GM21717 (cell line): ENCODE data around the gene EXOC4.

Source experiments
- ATAC-seq: cut with Tn5 transposase; IDR thresholded peaks from one replicate; pipeline ENCODE4 v1.9.1; 2021; ENCODE audit warnings: mild to moderate bottlenecking, moderate library complexity; ENCODE audit not compliant: unreplicated experiment

EXOC4 gene

DNA sequence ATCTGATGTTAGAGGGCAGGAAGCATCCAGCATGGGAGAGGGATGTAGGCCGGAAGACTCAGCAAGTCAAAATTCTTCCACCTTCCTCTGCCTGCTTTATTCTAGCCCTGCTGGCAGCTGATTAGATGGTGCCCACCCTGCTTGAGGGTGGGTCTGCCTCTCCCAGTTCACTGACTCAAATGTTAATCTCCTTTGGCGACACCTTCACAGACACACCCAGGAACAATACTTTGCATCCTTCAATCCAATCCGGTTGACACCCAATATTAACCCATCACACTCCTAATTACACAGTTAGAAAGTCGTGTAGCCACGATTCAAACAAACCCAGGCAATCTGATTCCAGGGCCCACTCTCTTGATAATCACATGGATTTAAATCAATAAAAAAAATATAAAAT, 440.4 kb downstream of the EXOC4 start:
- ATAC-seq = no peak

DNA sequence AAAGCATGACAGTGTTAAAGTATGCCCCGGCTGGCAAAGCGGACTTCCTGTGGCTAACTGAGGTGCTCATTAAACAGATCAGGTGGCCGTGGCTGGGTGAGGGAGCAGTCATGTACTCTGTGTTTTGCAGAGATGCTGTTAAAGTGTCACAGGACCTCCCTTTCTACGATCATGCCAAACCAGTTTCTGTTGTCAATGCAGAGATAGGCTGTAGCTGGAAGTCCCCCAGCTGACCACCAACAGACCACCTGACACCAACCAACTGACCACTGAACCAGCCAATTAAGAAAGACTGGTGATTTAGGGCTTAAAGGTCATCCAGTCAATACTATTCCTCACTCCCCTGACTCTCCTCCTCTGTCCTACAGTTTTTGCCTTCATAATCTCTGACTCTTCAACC, 443.2 kb downstream of the EXOC4 start:
- no peak for ATAC-seq

DNA sequence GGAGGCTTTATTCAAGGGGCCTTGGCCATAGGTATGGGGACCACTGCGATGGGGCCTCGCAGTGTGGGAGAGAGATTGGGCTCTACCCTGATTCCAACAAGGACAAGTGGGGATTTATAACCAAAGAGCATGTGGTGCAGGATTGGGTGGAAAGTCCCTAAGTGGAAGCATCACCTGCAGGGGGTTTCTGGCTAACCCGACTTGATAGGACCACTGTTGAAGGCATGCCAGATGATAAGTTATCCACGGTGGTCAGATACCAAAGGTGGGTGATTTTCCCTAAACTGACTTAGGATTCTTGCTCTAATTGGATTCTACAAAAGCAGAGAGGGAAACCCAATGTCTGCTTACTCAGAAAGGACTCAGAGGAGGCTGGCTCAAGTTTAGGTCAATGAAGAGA, 444.7 kb downstream of the EXOC4 start:
- ATAC-seq = no peak

DNA sequence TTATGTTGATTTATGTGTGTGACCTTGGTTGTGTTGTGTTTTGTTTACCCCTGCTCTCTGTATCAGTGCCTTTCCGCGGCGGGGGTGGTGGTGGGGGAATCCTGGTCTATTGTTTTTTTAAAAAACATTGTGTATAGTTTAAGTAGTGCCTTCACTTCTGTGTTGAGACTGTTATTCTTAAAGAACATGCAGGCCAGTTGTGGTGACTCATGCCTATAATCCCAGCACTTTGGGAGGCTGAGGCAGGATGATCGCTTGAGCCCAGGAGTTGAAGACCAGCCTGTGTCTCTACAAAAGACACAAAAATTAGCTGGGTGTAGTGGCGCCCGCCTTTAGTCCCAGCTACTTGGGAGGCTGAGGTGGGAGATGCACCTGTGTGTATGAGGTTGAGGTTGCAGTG, 445.2 kb downstream of the EXOC4 start:
- no peak for ATAC-seq

DNA sequence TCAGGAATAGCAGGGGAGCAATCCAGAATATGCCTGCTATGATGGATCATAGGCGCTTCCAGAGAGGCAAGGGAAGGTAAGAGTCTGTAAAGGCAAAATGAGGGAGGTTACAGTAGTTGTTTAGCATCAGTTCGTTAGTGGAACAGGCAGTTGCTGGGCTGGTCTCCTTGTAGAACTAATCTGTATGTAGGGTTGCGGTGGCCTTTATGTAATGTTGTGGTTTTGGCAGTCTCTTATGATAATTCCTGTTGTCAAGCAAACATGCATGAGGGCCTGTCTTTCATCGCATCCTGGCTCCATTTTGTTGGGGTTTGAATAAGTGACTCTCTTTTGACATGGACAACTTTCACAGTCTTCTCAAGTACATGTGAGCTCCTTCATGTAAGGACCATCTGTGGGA, 446.5 kb downstream of the EXOC4 start:
- ATAC-seq = no peak

GRCh38 chr7:133702078-133702477, 449.2 kb downstream of the EXOC4 start:
- no peak for ATAC-seq

DNA sequence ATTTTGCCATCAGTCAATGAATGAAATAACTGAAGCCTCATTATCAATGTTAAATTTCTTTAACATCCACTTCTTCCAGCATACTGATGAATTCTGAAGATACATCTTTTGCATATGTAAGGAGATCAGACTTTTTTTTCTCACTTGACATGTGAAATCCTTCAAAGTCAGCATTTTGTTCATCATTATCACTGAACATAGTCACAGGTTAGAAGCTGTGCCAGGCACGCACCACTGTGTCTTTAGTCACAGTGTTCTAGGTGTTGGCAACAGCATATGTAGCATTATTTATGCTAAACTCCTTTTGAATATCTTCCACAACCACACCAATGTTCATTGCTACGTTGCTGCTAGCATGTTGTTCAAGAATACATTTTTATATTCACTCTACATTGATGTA, 450.1 kb downstream of the EXOC4 start:
- no peak for ATAC-seq

GRCh38 chr7:133703547-133703946, 450.7 kb downstream of the EXOC4 start:
- ATAC-seq = no peak

GRCh38 chr7:133704453-133704852, 451.6 kb downstream of the EXOC4 start:
- ATAC-seq = no peak

GRCh38 chr7:133705596-133705995, 452.7 kb downstream of the EXOC4 start:
- no peak for ATAC-seq

DNA sequence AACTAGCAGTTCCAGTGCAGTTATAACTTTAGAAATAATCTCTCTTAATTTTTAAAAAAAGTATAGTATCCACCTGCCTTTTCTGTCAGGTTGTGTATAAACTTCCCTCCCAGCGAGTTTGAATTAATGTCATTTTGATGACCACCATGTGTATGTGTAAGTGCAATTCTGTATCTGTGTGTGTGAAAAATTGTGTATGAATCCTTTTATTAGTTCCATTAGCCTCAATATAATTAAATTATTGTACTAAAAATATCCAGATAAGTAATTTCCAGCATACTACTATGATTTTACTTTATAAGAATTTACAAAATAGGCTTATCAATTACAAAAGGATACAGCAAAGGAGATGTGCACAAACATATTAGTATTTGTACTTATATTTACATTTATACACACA, 453.1 kb downstream of the EXOC4 start:
- no peak for ATAC-seq

GRCh38 chr7:133709036-133709880, 456.4 kb downstream of the EXOC4 start:
- no peak for ATAC-seq

DNA sequence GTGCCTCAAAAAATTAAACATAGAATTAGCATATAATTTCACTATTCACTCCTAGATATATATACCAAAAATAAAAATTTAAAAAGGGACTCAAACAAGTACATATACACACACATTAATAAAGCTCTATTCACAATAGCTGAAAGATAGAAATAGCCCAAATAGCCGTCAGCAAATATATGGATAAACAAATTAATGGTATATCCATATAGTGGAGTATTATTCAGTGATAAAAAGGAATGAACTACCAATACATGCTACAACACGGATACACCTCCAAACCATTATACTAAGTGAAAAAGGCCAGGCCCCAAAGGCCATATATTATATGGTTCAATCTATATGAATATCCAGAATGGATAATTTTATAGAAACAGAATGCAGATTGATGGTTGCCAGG, 459.7 kb downstream of the EXOC4 start:
- no peak for ATAC-seq

DNA sequence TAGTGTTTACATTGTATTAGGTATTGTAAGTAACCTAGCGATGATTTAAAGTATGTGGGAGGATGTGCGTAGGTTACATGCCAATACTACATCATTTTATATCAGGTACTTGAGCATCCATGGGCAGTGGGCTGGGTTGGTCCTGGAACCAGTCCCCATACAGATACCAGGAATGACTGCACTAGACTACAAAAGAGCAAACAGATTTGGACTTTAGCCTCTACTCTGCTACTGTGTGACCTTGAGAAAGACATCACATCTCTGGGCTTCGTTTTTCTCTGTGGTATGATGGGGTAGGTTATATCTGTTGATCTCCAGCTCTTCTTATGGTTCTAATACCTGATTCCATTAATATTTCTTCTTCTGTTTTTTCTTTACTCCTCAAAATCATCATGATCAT, 461.8 kb downstream of the EXOC4 start:
- no peak for ATAC-seq

- ATAC-seq = no peak
Observed at GRCh38 chr7:133718131-133718530, 465.3 kb downstream of the EXOC4 start.

- no peak for ATAC-seq
Observed at GRCh38 chr7:133723044-133723443, 470.2 kb downstream of the EXOC4 start.

- no peak for ATAC-seq
Observed at GRCh38 chr7:133724148-133724547, 471.3 kb downstream of the EXOC4 start.

GRCh38 chr7:133724694-133725093, 471.8 kb downstream of the EXOC4 start:
- no peak for ATAC-seq

DNA sequence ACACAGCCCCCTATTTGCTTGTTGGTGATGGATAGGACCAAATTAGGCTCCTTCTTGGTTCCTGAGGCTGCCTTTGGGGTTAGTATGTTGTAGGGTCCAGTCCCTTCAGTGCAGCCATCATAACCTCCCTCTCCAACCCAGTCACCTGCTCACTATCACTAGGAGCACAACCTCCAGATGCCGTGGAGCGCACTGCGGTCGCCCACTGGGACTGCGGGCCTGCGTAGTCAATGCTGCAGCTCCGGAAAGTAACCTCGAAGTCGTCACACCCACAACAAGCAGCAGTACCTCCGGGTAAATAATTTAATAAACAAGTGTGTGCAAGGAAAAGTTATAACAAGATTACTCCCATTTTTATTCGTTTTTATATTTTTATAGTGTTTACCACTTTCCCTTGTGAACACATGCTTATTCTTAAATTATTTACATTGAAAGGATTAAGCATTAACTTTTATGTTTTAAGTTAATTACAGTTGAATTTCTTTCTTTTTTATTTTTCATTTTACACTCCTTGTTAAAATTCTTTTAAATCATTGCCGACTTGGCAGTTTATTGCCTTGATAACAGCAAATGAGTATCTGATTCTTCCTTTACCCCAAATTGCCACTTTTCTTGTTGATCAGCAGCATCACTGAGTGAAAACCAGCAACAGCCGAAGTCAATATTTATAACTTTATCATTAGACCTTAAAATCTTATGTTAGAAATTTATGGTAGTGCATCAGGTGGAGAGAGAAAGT, 474.8 kb downstream of the EXOC4 start:
- no peak for ATAC-seq

DNA sequence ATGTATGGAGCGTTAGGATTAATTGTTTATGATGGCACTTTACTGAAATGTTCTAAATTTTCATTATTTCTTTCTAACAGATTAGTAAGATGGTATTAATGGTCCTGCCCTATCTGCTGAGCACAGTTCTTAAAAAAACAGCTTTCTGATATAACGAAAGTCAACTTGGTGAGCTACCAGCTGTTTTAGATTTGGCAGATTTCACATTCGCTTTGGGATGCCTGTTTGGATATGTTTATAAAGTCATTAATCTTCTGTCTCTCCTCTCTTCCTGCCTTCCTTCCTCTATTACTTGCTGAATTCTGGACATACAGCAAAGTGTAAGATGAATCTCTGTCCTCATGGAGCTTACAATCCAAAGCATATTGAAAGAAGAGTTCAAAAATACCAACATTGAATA, 477.5 kb downstream of the EXOC4 start:
- no peak for ATAC-seq

- no peak for ATAC-seq
Observed at GRCh38 chr7:133733401-133733800, 480.5 kb downstream of the EXOC4 start.

DNA sequence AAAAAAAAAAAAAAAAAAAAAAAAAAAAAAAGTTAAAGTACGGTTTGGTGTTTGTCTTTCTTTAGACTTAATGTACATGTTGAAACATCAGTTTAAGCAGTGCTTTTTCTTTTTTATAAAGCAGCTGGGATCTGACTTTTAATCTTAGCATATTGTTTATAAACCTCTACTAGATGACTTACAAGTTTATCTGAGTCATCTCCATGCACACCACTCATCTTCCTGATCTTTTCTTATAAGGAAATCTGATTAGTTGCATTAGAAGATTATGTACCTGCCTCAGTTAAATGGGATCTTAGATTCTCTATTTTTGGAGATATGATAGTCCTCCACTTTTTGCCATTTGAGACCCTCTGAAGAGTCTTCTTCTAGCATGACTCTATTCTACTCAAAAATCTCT, 482.3 kb downstream of the EXOC4 start:
- ATAC-seq = no peak
